GM23338 (cell line): ENCODE results near the gene NPHS2. TPM values are rescaled to one million over a fixed set of nuclear protein-coding genes. Genes with fewer than 3 reads are reported as not detected.

ENCODE experiments used
- ATAC-seq: fragments of 200-7000 bp; cut with Tn5 transposase; 3 replicates; pipeline ENCODE4 v1.9.1; 2020
- DNase-seq: peaks from one replicate; pipeline ENCODE4 v3.0.0-alpha.2; 2015; ENCODE audit warnings: low spot score
- H2AFZ ChIP-seq: fragments of 200-600 bp; sonication (generic); 2 replicates; pipeline ENCODE4 v1.8.0; 2016; ENCODE audit warnings: antibody characterized with exemption, mild to moderate bottlenecking, moderate library complexity
- H3F3A ChIP-seq: fragments of 200-600 bp; sonication (generic); replicated peaks from 2 replicates; pipeline ENCODE4 v1.8.0; 2017; ENCODE audit warnings: antibody characterized with exemption, mixed run types, low read depth
- H3K27ac ChIP-seq: fragments of 200-600 bp; sonication (generic); 2 replicates; pipeline ENCODE4 v1.6.1; 2016; ENCODE audit warnings: low read depth
- H3K27me3 ChIP-seq: fragments of 200-600 bp; sonication (generic); 2 replicates; pipeline ENCODE4 v1.8.0; 2016; ENCODE audit warnings: mild to moderate bottlenecking, mixed run types, moderate library complexity; ENCODE audit not compliant: insufficient read depth
- H3K36me3 ChIP-seq: fragments of 200-600 bp; sonication (generic); 2 replicates; pipeline ENCODE4 v1.8.0; 2016; ENCODE audit warnings: mild to moderate bottlenecking; ENCODE audit not compliant: insufficient read depth
- H3K4me1 ChIP-seq: fragments of 200-600 bp; sonication (generic); 2 replicates; pipeline ENCODE4 v1.8.0; 2016; ENCODE audit warnings: mild to moderate bottlenecking, moderate library complexity; ENCODE audit not compliant: insufficient read depth
- H3K4me2 ChIP-seq: fragments of 200-600 bp; sonication (generic); 2 replicates; pipeline ENCODE4 v1.7.1; 2017; ENCODE audit warnings: mixed run types
- H3K4me3 ChIP-seq: fragments of 200-600 bp; sonication (generic); 2 replicates; pipeline ENCODE4 v1.6.1; 2016; ENCODE audit warnings: mixed run types
- H3K79me2 ChIP-seq: fragments of 200-600 bp; sonication (generic); replicated peaks from 2 replicates; pipeline ENCODE4 v1.8.0; 2017; ENCODE audit warnings: mild to moderate bottlenecking; ENCODE audit not compliant: insufficient read depth
- H3K9me2 ChIP-seq: fragments of 200-600 bp; sonication (generic); 2 replicates; pipeline ENCODE4 v1.8.0; 2017; ENCODE audit not compliant: insufficient read depth
- H4K20me1 ChIP-seq: fragments of 200-600 bp; sonication (generic); replicated peaks from 2 replicates; pipeline ENCODE4 v1.8.0; 2017; ENCODE audit warnings: mild to moderate bottlenecking; ENCODE audit not compliant: insufficient read depth
- H3K27ac Mint-ChIP-seq: 2 replicates; pipeline ENCODE4 v1.8.0; 2020; ENCODE audit warnings: inconsistent platforms, mild to moderate bottlenecking, moderate library complexity, mixed read lengths
- H3K27me3 Mint-ChIP-seq: 3 replicates; pipeline ENCODE4 v1.8.0; 2022; ENCODE audit warnings: low read depth, mild to moderate bottlenecking, moderate library complexity, mixed read lengths, inconsistent platforms; ENCODE audit not compliant: insufficient read depth, poor library complexity
- H3K36me3 Mint-ChIP-seq: 3 replicates; pipeline ENCODE4 v1.8.0; 2021; ENCODE audit warnings: low read depth, mild to moderate bottlenecking, inconsistent platforms, moderate library complexity, mixed read lengths
- H3K4me1 Mint-ChIP-seq: 3 replicates; pipeline ENCODE4 v1.8.0; 2020; ENCODE audit warnings: mild to moderate bottlenecking, inconsistent platforms, mixed read lengths
- H3K4me3 Mint-ChIP-seq: 3 replicates; pipeline ENCODE4 v1.8.0; 2021; ENCODE audit warnings: moderate library complexity, mild to moderate bottlenecking, inconsistent platforms, mixed read lengths
- H3K9me3 Mint-ChIP-seq: 3 replicates; pipeline ENCODE4 v1.8.0; 2020; ENCODE audit warnings: moderate library complexity, mild to moderate bottlenecking, inconsistent platforms, mixed read lengths
- CREB1 ChIP-seq: fragments of 250-450 bp; sonication (Bioruptor Pico); IDR thresholded peaks from 2 replicates; pipeline ENCODE4 v1.5.0; 2020; ENCODE audit warnings: low read depth, mild to moderate bottlenecking, moderate library complexity
- CTCF ChIP-seq, 2 experiments: fragments of 200-600 bp in 1 of 2; sonication (generic) in 1 of 2; conservative IDR thresholded peaks; 2 replicates each; pipeline versions ENCODE4 v1.5.1 to v1.6.1; 2016 to 2017; ENCODE audit warnings: antibody characterized with exemption in 2 of 2, low read depth in 2 of 2, mild to moderate bottlenecking in 2 of 2, moderate library complexity in 1 of 2
- ETS1 ChIP-seq: IDR thresholded peaks from 2 replicates; pipeline ENCODE4 v1.6.1; 2016; ENCODE audit warnings: antibody characterized with exemption
- EZH2 ChIP-seq: fragments of 200-600 bp; sonication (generic); IDR thresholded peaks from one replicate; pipeline ENCODE4 v1.8.0; 2017; ENCODE audit warnings: antibody characterized with exemption, mild to moderate bottlenecking, low read depth; ENCODE audit not compliant: unreplicated experiment
- EZH2phosphoT487 ChIP-seq: fragments of 200-600 bp; sonication (generic); IDR thresholded peaks from one replicate; pipeline ENCODE4 v1.8.1; 2018; ENCODE audit warnings: antibody characterized with exemption; ENCODE audit not compliant: unreplicated experiment
- JUNB ChIP-seq: IDR thresholded peaks from one replicate; pipeline ENCODE4 v1.6.1; 2016; ENCODE audit warnings: antibody characterized with exemption; ENCODE audit not compliant: unreplicated experiment
- NANOG ChIP-seq: IDR thresholded peaks from 2 replicates; pipeline ENCODE4 v1.6.1; 2016; ENCODE audit warnings: antibody characterized with exemption, borderline replicate concordance
- POLR2AphosphoS5 ChIP-seq: IDR thresholded peaks from 2 replicates; pipeline ENCODE4 v1.6.1; 2016; ENCODE audit warnings: antibody characterized with exemption, low read depth
- REST ChIP-seq: IDR thresholded peaks from one replicate; pipeline ENCODE4 v1.6.1; 2018; ENCODE audit warnings: antibody characterized with exemption; ENCODE audit not compliant: unreplicated experiment
- STAT1 ChIP-seq: IDR thresholded peaks from one replicate; pipeline ENCODE4 v1.6.1; 2016; ENCODE audit warnings: antibody characterized with exemption; ENCODE audit not compliant: unreplicated experiment
- ZNF114 ChIP-seq: fragments of 250-450 bp; sonication (Bioruptor Pico); IDR thresholded peaks from 2 replicates; pipeline ENCODE4 v1.5.0; 2020; ENCODE audit warnings: mild to moderate bottlenecking, moderate library complexity
- polyA plus RNA-seq: library from polyadenylated mRNA; unstranded; fragments of >200 nt; fragmentation: Nextera tagmentation; extraction: Ambion mirVana; gene quantifications from 2 replicates; pipeline ENCODE4 v1.2.1, GENCODE V29; 2016
- total RNA-seq: library from RNA; depleted of rRNA; stranded (reverse); fragments of >200 nt; shearing (Covaris generic); gene quantifications from 2 replicates; pipeline ENCODE4 v1.2.3, GENCODE V29; 2014

The NPHS2 gene
- total and polyA plus RNA-seq, 2 experiments from 2014 or later = not detected

GRCh38 chr1:179545321-179545720 is 30.4 kb downstream of the NPHS2 start (continued):
- TF ChIP-seq REST (no peak), EZH2 (no peak), POLR2AphosphoS5 (no peak), JUNB (no peak), CREB1 (no peak), ETS1 (no peak), ZNF114 (CRISPR knock-in tag) (no peak), EZH2phosphoT487 (no peak), CTCF (conservative IDR thresholded peaks at IDR 0.05; ENCODE audit: low read depth in 2 of 2) (no peak), NANOG (no peak), STAT1 (no peak)

- TF ChIP-seq CTCF (conservative IDR thresholded peaks at IDR 0.05; ENCODE audit: low read depth in 2 of 2) = no peak
- no peak for TF ChIP-seq EZH2
- no peak for TF ChIP-seq ETS1
- H3F3A ChIP-seq = no peaks in the 10 kb centered on the region
- H4K20me1 ChIP-seq = no peaks in the 10 kb centered on the region
- H2AFZ ChIP-seq = no peak overlapping the region
- no peaks in the 10 kb centered on the region for H3K9me2 ChIP-seq
- no peaks in the 10 kb centered on the region for H3K4me1 ChIP-seq
- no peak overlapping the region for H3K4me2 ChIP-seq
- no peak for DNase-seq
- Mint-ChIP-seq H3K4me3 (no peak overlapping the region), H3K4me1 (no peaks in the 10 kb centered on the region), H3K36me3 (peaks cover 33% of the 10 kb centered on the region), H3K27ac (no peak overlapping the region), H3K27me3 (peaks cover 5% of the 10 kb centered on the region), H3K9me3 (peaks cover 50% of the 10 kb centered on the region)
- H3K4me3 ChIP-seq = no peak overlapping the region
- 0 out of 2 replicates have a peak, but pooled peaks cover under 1% of the 10 kb centered on the region for H3K36me3 ChIP-seq
- no peaks in the 10 kb centered on the region for H3K79me2 ChIP-seq
- no peaks in the 10 kb centered on the region for H3K27me3 ChIP-seq
- no peak overlapping the region for H3K27ac ChIP-seq
- no peak for ATAC-seq
Measured at GRCh38 chr1:179541774-179542173, 34.0 kb downstream of the NPHS2 start.
